Stomach (tissue), 9 donors: ENCODE data around the gene HSPA12B. TPM values are rescaled to one million over a fixed set of nuclear protein-coding genes. Genes with fewer than 3 reads are reported as not detected.

ENCODE experiments used
- DNase-seq, 2 donors: peaks; one replicate each; pipeline versions ENCODE4 v3.0.0 to v3.0.0-alpha.2; 2013 to 2019
- H3K27ac ChIP-seq, 5 donors: fragments of 200-600 bp in 4 of 5; sonication (generic) in 4 of 5; one replicate each; pipeline ENCODE4 v1.5.1; 2013 to 2019; ENCODE audit warnings: mild to moderate bottlenecking in 1 of 5, moderate library complexity in 1 of 5
- H3K27me3 ChIP-seq, 3 donors: fragments of 200-600 bp; sonication (generic); one replicate each; pipeline ENCODE4 v1.5.1; 2017 to 2019; ENCODE audit warnings: mixed run types in 1 of 3
- H3K36me3 ChIP-seq, 4 donors: fragments of 200-600 bp; sonication (generic); 1 replicate in 3 of 4; 2 replicates in 1 of 4; pipeline ENCODE4 v1.5.1; 2016 to 2019
- H3K4me1 ChIP-seq, 4 donors: fragments of 200-600 bp; sonication (generic); one replicate each; pipeline ENCODE4 v1.5.1; 2016 to 2019
- H3K4me3 ChIP-seq, 4 donors: fragments of 200-600 bp; sonication (generic) in 3 of 4; one replicate each; pipeline ENCODE4 v1.5.1; 2016 to 2019; ENCODE audit warnings: mild to moderate bottlenecking in 1 of 4
- H3K9me3 ChIP-seq, 4 donors: fragments of 200-600 bp; sonication (generic); one replicate each; pipeline ENCODE4 v1.5.1; 2016 to 2019
- CTCF ChIP-seq, 7 experiments: fragments of 450-650 bp in 4 of 7; fragments of 200-600 bp in 3 of 7; sonication (generic) in 3 of 7; IDR thresholded peaks; one replicate each; pipeline ENCODE4 v1.5.1; 2016 to 2019; ENCODE audit warnings: antibody characterized with exemption in 7 of 7, control low read depth in 2 of 7, mild to moderate bottlenecking in 1 of 7
- EP300 ChIP-seq: sonication (generic); formaldehyde crosslinking; IDR thresholded peaks from one replicate; pipeline ENCODE4 v1.6.1; 2017; ENCODE audit warnings: antibody characterized with exemption
- POLR2A ChIP-seq, 4 donors: fragments of 450-650 bp; IDR thresholded peaks; one replicate each; pipeline ENCODE4 v1.6.1; 2016; ENCODE audit warnings: antibody characterized with exemption in 4 of 4, control low read depth in 2 of 4, mild to moderate bottlenecking in 1 of 4, moderate library complexity in 1 of 4
- POLR2AphosphoS5 ChIP-seq, 3 donors: sonication (generic); formaldehyde crosslinking; IDR thresholded peaks; one replicate each; pipeline ENCODE4 v1.6.1; 2016; ENCODE audit warnings: antibody characterized with exemption in 3 of 3
- WGBS, 5 donors: extraction: QIAGEN DNeasy Blood & Tissue Kit in 3 of 5; methylation state at CpG; one replicate each; pipeline versions ENCODE4 v1.1.5 to v1.1.7; 2013 to 2018; 5-methylcytosine and 5-hydroxymethylcytosine counted together
- intact Hi-C: fragments of 100-400 bp; cut with DNase I; formaldehyde crosslinking; loops from one replicate; pipeline ENCODE4 v1.15.1; 2023; ENCODE audit warnings: low total_unique reads
- polyA plus RNA-seq, 3 donors: library from polyadenylated mRNA; stranded (reverse); fragments of 200-250 nt; gene quantifications; one replicate each; pipeline ENCODE4 v1.2.3, GENCODE V29; 2013
- total RNA-seq, 5 donors: library from RNA; depleted of rRNA; stranded (reverse); fragments of >200 nt; gene quantifications; one replicate each; pipeline versions ENCODE4 v1.1.0 to v1.2.3, GENCODE V29; 2014 to 2016
- donor health status: healthy with polysubstance abuse.
- donor health status: Bipolar disorder and iron deficiency.
- donor health status: healthy.

HSPA12B gene
- total and polyA plus RNA-seq, 8 donors, result 0.87 to 14.3 (median 4.5) TPM

DNA sequence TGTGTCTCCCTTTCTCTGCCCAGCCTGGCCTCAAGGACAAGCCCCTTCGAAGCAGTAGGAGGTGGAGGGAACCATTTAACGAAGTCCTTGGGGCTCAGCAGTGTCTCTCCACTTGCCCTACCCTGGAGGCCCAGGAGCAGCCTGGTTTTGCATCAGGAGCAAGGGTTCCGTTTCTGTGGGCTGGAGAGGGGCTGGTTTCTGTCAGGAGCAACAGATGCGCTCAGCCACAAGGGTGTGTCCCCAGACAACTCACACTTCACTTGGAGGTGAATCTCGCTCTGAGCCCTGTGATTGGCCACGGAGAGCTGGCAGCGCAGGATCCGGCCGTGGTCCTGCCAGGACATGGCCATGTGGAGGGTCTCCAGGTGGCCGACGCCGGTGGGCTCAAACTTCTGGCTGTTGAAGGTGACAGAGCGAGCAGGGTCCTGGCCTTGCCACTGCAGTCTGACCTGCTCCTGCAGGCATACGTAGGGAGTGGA is 27.0 kb upstream of the HSPA12B start:
- intact Hi-C loops, result no loop called here
- WGBS, 5 donors, result 79 to 86% (median 82%) methylated on average over 5 to 14 of the region's 14 CpGs
- H3K27ac ChIP-seq, result no peak overlapping the region

DNA sequence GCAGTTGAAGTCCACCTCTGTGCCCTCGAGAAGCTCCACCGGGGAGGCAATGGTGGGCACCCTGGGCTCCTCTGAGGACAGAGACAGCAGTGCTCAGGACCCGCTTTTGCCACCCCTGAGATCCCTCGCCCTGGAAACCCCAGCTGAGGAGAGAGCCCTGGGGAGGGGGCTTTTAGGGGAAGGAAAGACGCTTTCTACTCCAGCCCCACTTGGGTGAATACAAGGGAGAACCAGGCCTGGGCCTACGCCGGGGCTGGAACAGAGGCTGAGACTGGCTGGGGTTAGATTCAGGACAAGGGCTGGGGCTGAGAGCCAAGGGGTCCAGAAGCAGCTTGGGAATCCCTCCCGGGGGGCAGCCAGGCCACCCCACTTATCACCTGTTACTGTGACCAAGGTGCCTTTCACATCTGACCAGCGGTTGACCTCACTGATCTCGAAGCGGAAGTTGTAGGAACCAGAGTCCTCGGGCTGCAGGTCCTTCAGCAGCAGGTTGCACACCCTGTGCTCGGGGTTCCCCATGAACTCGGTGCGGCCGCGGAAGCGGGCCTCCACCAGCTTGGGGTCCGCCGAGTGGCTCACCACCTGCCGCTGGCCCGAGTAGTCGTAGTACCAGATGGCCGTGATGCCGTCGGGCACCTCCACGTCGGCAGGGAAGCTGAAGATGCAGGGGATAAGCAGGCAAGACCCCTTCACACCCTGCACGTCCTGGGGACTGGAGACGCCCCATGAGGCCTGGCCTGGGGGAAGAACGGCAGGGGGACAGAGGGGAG is 26.3 kb upstream of the HSPA12B start:
- intact Hi-C loops, result no loop called here
- no peak for TF ChIP-seq EP300
- TF ChIP-seq POLR2AphosphoS5 (IDR thresholded peaks at IDR 0.05), result no peak
- no peak for TF ChIP-seq CTCF (IDR thresholded peaks at IDR 0.05)
- TF ChIP-seq POLR2A (IDR thresholded peaks at IDR 0.05), result no peak
- H3K36me3 ChIP-seq, result no peaks in the 10 kb centered on the region
- H3K4me3 ChIP-seq, result no peak overlapping the region
- peaks cover 0 to 11% (median 9%) of the 10 kb centered on the region in 4 donors for H3K4me1 ChIP-seq
- H3K27me3 ChIP-seq, result no peaks in the 10 kb centered on the region
- DNase-seq, result no peak
- no peak overlapping the region for H3K27ac ChIP-seq
- 88 to 93% (median 90%) methylated on average over 25 to 31 of the region's 31 CpGs for WGBS, 5 donors
- no peaks in the 10 kb centered on the region for H3K9me3 ChIP-seq

More for the DNA sequence above, 27.0 kb upstream of the HSPA12B start:
- no peak overlapping the region for H3K4me3 ChIP-seq
- H3K9me3 ChIP-seq, result no peaks in the 10 kb centered on the region
- H3K36me3 ChIP-seq, result no peaks in the 10 kb centered on the region
- no peak for TF ChIP-seq POLR2AphosphoS5 (IDR thresholded peaks at IDR 0.05)
- no peak for TF ChIP-seq CTCF (IDR thresholded peaks at IDR 0.05)
- no peak for TF ChIP-seq POLR2A (IDR thresholded peaks at IDR 0.05)
- no peak for TF ChIP-seq EP300
- no peak for DNase-seq
- no peaks in the 10 kb centered on the region for H3K27me3 ChIP-seq
- H3K4me1 ChIP-seq, result peaks cover 0 to 5% (median 3%) of the 10 kb centered on the region in 4 donors

DNA sequence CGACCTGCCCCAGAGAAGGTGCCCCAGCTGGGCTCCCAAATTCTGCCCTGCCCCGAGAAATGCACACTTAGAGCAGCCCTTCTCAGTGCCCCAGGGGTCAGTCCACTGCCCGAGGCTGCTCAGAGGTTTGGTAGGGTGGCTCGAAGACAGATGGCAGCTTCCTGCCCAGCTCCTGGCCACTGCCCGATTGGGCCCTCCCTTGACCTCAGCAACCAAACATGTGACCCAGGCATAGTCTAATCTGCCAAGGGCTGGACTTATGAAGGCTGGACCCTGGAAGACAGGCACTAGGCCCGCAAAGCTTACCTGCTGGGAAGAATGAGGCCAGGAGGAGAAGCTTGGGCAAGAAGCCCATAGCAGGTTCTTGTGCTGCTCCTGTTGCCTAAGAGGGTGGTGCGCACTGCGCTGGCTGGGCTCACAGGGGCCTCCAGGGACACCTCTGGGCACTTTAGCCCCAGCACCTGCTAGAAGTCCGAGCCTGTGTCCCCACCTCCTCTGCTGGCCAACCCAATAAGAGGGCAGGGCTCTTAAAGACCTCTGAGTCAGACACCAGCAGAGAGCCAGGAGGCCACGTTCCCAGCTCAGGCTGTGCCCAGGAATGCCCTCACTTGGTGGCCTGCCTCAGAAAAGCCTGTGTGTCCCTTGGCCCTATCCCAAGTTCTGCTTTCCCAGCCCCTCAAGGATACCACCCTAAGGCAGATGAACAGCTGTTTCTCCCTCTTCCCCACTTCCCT is 25.5 kb upstream of the HSPA12B start:
- DNase-seq, result no peak
- Histone ChIP-seq H3K27me3 (no peaks in the 10 kb centered on the region), H3K9me3 (no peaks in the 10 kb centered on the region), H3K4me1 (peaks cover 0 to 16% (median 11%) of the 10 kb centered on the region in 4 donors), H3K4me3 (no peak overlapping the region), H3K27ac (no peak overlapping the region), H3K36me3 (no peaks in the 10 kb centered on the region)
- WGBS, 5 donors, result 73 to 79% (median 73%) methylated on average over 9 to 10 of the region's 10 CpGs
- TF ChIP-seq CTCF (IDR thresholded peaks at IDR 0.05), result no peak
- no peak for TF ChIP-seq EP300
- no peak for TF ChIP-seq POLR2AphosphoS5 (IDR thresholded peaks at IDR 0.05)
- TF ChIP-seq POLR2A (IDR thresholded peaks at IDR 0.05), result no peak
- intact Hi-C loops, result no loop called here

DNA sequence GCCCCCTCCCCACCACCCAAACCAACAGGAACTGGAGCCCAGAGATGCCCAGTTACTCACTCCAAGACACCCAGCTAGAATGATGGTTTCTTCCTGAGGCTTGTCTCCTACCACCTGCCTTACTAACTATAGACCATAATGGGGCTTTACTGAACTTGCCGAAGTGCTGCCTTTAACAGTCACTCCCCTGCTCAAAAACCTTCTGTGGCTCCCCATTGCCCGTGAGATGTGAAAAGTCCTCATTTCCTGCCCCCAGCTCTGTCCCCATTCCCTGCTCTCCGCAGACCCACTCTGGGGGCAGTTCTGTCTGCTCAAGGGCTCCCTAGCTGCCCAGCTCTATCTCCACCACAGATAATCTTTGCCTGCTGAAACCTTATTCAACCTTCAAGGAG is 25.0 kb upstream of the HSPA12B start:
- no peak for DNase-seq
- Histone ChIP-seq H3K27me3 (no peaks in the 10 kb centered on the region), H3K36me3 (no peaks in the 10 kb centered on the region), H3K4me3 (no peak overlapping the region), H3K9me3 (no peaks in the 10 kb centered on the region), H3K27ac (no peak overlapping the region), H3K4me1 (peaks cover 0 to 16% (median 11%) of the 10 kb centered on the region in 4 donors)
- TF ChIP-seq POLR2AphosphoS5 (IDR thresholded peaks at IDR 0.05) (no peak), CTCF (IDR thresholded peaks at IDR 0.05) (no peak), EP300 (no peak), POLR2A (IDR thresholded peaks at IDR 0.05) (no peak)
- intact Hi-C loops, result no loop called here
- WGBS, 5 donors, result 86 to 100% (median 91%) methylated on average over 3 of the region's 3 CpGs
